KBM-7 (cell line): ENCODE measurements around the gene SLU7.
A peak's percentile ranks its signal among the peaks of the same experiment; 100 is the strongest.

Experiments
- DNase-seq: peaks from one replicate; pipeline ENCODE4 v3.0.0-alpha.2; 2015
- in situ Hi-C: fragments of 300-500 bp; cut with MboI; formaldehyde crosslinking; loops from 2 replicates; pipeline ENCODE4 v1.14.3; 2020; ENCODE audit warnings: low sequenced_read_pairs, low pct_unique_long_range_greater_than_20kb, mixed read lengths

The SLU7 gene

DNA sequence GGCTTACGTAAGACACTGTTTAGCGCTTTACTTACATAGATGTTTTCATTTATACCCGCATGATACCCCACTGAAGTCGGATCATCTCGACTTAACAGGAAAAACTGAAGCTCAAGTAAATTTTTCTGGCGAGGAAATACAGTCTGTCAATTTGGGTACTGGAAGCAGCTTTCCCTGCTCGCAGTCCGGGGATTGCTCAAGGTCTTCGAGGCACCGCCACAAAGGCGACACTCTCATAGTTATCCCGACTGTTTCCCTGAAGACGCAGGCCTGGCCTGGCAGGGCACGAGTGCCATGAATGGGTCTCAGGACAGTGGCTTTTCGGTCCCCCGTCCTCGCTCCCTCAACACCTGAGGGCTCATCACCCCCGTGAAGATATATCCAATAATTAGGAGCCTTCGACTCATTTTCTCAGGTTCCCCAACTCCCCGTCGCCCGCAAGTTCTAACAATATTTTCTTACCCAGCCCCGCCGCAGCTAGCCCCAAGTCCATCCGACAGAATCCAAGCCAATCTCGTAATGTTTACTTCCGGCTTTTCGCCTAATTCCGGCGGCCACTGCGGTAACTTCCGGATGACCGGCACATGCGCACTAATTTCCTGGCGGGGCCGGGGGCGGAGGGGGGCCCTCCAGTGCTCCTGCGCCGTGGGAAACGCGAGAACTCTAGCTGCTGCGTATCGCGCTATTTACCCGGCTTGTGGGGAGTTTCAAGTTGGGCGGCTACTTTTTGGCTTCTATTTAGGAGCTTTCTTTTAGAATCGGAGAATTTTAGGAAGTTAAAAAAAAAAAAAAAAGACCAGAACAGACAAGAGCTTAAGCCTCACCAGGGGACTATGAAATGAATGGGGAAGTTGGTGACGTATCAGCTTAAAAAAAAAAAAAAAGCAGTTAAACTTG is at the start of gene SLU7:
SLU7 (minus strand) TSS at position 521 of the 897 bp plus-strand sequence. CDS start 3,787 bp downstream, outside the sequence.
- in situ Hi-C loops = no loop called here
- DNase-seq = peak; percentile 96

DNA sequence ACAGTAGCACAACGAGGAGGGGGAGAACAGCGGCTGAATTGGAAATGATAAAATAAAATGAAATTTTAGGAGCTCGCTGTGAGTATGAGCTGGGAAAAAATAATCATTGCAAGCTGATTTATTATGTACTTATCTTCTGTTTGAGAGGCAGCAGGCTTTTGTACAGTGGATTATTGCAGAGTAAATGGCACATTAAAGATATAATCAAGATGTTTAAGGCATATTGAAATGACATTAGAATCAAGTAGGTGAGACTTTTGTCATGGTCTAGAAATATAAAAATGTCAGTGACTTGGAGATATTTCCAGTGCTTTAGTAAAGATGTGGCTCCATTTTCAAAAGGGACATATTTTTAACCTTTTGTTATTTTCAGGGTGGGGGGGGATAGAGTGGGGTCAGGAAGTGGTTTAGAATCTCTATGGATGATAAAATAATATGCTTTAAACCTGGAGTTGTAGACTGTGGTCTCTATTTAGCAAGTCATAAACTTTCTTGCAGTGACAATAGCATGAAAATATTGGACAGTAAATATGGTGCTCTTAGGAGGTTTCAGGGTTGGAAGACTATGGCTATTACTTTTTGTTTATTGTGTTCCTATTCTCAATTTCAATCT is 49.6 kb upstream of the SLU7 start:
- in situ Hi-C loops = no loop called here
- no peak for DNase-seq

DNA sequence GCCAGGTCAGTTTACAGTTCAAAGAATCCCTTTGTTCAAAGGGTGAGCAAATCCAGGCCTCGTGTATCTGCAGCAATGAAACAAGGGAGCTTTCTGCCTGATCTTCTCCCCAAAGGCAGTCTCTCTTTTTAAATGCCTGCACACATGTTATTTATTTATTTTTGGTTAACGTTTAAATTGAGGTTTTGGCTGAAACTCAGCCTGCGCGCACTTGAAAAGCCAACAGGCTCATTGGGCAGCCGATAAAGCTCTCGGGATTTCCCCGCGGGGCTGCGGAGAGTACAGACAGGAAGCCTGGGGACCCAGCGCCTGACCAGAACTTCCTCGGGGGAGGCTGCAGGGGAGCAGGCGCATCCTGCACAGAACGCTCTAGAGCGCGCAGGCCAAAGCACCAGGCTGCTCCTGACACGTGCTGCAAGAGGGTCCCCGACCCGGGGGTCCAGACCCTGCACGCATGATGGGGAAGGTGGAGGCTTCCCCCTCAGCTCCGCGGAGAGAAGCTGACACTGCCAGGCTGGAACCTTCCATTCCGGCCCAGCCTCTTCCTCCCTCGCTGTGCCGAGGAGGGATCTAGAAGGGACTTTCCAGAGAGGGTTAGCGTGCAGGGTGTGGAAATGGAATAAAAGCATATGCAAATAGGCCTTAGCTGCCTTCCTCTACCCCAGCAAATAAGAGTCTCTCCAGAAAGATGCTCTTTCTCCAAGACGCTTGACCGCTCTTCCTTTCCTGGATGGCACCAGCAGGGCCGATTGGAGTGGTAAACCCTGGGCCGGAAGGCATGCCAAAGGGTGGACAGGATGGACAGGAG is 48.9 kb upstream of the SLU7 start:
- peak; percentile 98 for DNase-seq
- in situ Hi-C loops = no loop called here

DNA sequence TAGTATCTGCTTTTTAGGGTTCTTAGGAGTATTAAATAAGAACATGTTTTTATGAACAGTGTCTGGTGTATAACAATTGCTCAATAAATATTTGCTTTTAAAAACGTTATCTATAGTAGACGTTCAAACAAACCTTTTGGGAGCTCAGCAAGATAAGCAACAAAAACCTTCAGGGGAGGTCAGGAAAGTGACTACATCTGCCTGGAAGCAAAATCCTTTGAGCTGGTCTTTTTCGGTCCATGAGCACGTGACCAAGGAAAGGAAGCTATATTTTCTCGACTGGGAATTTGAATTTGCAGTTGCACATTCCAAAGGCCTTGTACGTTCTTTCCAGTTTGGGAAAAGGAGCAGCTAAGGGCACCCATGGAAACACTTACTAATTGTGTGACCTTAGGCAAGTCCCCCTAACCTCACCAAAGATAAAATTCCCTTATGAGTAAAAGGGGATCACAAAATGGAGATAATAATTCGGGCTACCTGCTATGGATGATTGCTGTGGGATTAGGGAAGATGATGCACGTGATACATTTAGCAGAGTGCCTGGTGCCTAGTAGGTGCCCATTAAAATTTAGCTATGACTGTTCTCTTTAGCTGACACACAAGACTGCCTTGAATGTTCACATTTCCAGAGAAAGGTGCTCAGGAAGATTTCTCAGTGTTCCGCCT is 48.1 kb upstream of the SLU7 start:
- in situ Hi-C loops = no loop called here
- DNase-seq = no peak

DNA sequence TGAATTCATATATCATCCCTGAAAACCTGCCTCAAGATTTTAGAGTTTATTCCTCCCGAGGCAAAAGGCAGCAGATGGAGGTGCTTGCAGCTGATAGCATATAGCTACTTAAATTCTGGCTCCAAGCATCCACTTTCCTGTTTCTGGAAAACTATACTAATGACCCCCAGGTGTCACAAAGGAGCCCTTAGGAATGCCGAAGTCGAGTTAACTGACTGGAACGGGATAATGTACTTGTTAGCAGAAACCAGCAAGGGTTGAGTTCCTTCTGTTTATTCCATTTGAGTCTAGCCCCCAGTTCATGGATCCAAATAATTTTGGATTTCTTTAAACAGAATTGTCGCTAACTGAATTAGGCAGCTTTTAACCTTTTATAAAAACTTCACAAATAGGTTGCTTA is 47.2 kb upstream of the SLU7 start:
- no peak for DNase-seq
- in situ Hi-C loops = no loop called here

DNA sequence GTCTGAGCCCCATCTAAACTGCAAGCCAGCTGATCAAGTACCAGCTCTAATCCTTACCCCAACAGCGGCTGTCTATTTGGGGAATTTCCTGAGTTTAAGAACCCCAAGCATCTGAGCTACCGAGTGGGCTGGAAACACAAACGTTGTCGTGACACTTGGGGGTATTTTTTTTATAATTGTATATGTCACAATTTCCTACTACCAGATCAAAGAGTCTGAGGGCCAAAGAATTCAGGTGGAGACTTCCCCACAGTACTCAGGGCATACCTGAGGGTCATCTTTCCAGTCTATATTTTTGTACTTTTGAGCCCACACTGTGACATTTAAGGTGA is 45.6 kb upstream of the SLU7 start:
- in situ Hi-C loops = no loop called here
- DNase-seq = no peak

DNA sequence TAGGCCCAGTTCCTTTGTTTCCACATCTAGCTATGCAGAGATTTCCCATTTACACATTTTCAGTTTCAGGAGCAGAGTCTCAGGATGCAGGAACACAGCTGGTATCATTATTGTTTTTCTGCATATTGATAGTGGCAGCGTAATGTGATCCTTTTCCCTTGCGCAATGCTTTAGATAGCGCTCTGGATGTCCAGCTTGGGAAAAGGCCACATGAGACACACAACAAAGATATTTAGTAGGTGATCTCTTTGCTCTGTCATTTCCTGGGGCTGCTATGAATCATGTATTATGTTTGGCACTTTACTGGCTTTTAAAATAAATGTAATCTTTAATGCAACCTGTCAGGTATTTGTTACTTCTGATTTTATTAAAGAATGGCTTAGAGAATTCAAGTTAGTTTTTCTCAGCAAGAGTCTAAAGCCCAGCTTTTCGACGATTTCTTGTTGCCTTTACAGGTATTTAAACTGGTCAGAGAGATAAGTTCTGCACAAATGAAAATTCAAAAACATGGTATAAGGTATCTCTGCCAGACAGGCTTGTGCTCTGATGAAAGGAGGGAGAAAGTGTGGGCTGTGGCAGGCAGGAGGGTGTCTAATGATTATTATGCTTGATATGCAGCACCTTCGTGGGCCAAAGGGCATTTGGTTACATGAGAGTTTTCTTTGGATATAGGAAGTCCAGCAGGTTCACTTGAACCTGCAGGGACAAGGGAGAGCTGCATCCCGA is 45.0 kb upstream of the SLU7 start:
- in situ Hi-C loops = no loop called here
- DNase-seq = peak; percentile 21

DNA sequence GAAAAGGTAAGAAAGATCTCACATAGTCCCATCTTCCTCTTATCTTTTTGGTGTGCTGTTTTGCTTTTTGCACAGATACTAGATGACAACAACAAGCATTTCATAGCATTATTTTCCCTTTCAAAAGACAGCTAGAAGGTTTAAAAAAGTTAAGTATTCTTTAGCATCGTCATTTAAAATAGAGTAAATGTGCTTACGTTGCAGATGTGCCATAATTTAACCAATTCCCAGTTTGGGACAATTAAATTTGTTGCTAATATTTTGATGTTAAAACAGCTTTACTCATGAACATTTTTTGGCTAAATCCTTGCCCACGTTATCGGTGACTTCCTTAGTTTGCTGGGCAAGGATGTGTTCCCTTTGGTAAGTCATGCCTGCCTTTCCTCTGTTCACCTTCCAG is 44.3 kb upstream of the SLU7 start:
- in situ Hi-C loops = no loop called here

DNA sequence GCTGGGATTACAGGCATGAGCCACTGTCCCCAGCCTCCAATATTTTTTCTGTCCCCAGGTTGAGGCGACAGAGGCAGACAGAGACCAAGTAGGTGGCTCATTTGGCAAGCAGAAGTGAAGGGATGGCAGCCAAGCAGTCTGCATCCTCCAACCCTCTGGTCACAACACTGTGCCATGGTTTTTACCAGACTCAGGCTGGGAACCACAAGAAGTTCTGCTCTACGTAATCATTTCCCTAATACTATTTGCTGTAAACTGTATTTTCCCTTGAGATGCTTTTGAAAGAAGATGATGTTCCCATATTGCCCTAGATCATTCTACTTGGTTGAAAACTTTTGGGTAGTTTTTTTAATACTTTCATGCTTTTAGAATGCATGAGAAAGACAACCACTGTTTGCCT is 43.3 kb upstream of the SLU7 start:
- DNase-seq = no peak
- in situ Hi-C loops = no loop called here

More for the DNA sequence above, 44.3 kb upstream of the SLU7 start:
- DNase-seq = no peak

DNA sequence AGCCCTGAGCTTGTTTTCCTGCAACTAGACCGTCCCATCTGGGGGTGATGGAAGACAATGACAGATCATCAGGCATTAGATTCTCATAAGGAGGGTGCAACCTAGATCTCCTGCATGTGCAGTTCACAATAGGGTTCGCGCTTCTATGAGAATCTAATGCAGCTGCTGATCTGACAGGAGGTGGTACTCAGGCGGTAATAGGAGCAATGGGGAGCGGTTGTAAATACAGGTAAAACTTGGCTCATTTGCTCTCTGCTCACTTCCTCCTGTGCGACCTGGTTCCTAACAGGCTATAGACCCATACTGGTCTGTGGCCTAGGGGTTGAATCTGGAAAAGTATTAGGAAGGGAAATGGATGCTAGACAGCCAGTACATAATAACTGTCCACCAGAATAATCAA is 42.5 kb upstream of the SLU7 start:
- no peak for DNase-seq
- in situ Hi-C loops = no loop called here

DNA sequence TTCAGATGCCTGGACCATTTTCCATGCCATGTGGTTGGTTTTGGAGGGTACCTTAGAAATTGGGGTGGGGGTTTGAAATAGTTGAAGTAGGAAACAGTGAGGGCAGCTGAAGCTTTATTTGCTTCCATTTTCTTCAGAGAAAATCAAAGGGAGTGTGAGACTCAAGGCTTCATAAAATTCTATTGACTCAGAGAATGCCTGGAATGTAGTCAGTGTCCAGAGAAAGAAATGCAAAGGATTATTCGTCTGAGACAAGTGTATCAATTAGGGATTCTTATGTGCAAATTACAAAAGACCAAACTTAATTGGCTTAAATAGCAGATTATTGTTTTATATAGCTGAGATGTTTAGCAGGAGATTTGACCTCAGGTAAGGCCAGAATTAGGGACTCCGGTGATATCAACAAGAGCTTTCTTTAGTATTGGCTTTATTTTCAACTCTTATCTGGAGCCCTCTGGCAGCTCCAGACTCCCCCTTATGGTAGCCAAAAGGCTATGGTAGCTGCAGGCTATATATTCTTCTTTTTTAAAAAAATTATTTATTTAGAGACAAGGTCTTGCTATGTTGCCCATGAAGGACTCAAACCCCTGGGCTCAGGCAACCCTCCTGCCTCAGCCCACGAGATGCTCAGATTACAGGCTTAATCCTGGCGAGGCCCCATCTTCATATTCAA is 41.6 kb upstream of the SLU7 start:
- no peak for DNase-seq
- in situ Hi-C loops = no loop called here

DNA sequence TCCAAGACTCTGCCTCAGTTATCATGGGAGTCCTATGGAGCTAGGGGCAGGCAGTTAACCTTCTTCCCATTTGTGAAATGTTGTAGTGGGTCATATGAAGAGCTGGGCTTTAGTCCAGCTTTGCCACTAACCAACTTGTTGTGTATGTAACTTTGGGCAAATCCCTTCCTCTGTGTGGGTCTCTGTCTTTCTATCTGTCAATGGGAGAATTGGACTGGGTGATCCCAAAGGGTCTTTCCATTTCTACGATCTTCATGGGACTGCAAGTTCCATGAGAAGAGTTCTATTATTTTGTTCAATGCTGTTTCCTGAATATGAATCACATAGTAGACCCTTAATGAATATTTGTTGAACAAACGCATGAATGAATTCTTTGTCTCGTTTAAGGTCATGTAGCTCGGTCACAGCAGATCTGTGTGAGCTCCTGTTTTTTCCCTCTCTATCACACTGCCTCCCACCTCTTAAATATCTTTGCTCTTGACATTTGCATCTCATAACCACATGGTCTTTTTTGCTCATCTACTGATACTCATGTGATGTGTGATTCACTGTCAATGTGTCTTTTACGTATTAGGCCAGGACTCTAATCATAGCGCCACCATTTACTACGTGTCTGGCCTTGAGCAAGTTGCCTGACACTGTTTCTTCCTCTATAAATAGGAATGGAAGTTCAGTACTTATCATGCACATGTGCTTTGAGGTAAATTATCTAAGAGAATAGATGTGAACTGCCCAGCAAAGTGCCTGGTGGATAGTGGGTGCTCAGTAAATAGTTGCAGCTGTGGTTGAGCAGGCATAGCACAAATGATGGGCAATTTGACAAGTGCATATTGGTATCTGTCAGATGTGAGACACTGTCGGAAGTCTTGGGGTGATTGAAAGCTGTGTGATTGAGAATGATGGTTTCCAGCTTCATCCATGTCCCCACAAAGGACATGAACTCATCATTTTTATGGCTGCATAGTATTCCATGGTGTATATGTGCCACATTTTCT is 40.2 kb upstream of the SLU7 start:
- DNase-seq = no peak
- in situ Hi-C loops = no loop called here

DNA sequence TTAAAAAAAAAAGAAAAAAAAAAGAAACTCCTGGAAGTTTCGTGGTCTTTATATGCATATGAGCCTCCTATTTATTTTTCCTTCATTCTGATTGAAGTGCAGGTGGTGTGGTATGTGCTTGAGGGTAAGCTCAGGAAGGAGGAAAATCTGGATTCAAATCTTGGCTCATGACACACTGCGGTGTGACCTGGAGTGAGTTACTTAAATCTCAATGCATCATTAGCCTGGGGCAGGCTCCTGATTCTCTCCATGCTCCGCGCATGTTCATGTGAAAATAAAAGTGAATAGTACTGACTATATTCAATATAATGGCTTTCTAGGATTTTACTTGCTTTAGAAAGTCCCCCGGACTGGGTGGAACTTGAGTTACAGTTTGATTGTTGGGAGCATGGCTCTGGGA is 38.4 kb upstream of the SLU7 start:
- no peak for DNase-seq
- in situ Hi-C loops = no loop called here

DNA sequence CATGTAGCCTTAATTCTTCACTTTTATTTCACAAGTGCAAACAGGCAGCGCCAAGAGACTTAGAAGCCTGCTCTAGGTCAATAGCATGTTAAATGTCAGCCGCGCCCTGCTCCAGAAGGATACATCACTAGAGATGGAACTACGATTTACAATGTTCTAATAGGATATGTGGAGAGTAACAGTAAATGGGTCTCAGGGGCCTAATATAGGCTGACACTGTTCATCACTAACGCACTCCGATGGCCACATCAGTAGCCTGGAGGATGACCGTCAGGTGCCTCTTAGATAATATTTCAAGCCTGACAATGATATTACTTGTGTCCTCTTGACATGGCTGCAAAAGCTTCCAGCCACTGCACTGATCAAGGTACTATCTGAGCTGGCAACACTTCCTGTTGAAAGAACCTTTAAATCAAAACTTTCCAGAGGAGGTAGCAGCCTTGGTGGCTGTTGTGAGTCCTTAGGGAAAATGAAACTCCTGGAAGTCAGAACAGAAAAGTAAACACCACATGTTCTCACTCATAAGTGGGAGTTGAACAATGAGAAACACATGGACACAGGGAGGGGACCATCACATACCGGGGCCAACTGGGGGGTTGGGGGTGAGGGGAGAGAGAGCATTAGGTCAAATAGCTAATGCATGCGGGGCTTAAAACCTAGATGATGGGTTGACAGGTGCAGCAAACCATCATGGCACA is 37.7 kb upstream of the SLU7 start:
- in situ Hi-C loops = no loop called here
- no peak for DNase-seq

DNA sequence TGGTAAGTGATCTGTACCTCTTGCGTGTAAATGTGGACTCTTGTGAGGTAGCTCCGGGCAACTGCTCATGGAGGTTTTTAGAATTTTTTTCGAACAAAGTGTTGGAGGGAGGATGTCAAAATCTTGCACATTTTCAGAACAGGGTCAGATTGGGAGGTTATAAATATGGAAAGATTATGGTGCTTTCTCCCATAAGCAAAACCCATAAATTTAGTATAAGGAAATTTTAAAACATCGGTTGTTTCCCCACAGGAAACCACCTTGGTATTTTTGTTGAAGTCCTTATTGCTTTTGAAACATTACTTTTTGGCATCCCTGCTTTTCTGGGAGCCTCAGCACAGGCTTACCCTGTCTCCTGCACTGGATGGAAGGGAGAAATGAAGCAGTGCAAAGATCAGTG is 36.7 kb upstream of the SLU7 start:
- in situ Hi-C loops = no loop called here
- DNase-seq = no peak

DNA sequence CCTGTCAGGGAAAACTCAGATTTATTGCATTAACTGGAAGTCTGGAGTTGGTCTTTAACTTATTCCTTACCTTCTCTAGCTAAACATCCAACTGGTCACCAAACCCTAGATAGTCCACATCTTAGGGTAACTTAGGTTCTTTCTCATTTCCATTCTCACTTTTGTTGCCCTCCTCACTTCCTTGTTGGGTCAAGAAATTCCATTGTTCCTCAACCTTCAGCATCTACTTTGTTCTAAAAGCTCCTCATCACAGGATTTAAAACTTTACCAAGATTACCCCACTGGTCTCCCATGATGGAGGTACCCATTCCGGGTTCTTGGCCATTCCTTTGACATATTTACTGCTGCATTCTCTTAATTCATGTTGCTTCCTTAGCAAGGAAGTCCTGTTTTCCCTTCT is 34.9 kb upstream of the SLU7 start:
- no peak for DNase-seq
- in situ Hi-C loops = no loop called here

DNA sequence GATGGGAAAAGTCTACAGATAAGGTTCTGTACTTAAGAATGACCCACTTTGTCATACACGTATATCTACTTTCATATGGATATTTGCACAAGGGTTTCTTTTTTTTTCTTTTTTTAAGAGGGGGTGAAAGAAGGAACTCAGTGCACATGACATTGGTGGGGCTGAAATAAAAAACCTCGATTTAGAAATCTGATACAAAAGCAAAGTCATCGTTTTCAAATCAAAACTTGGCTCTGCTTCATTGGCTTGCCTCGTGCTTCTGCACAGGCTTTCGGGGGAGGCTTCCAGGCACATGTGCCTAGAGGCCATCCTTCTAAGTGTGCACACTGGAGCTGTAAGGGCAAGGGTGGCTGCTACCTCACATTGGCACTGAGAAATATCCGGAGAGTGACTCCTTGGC is 33.9 kb upstream of the SLU7 start:
- in situ Hi-C loops = no loop called here
- no peak for DNase-seq
